Gastroesophageal sphincter (tissue), 3 donors: ENCODE measurements around the gene POU2AF1.

Experiments used
- CTCF ChIP-seq, 4 experiments: fragments of 200-600 bp in 2 of 4; fragments of 450-650 bp in 2 of 4; sonication (generic) in 1 of 4; IDR thresholded peaks; one replicate each; pipeline ENCODE4 v1.5.1; 2017 to 2019; ENCODE audit warnings: antibody characterized with exemption in 4 of 4, mild to moderate bottlenecking in 2 of 4, moderate library complexity in 2 of 4
- EP300 ChIP-seq: sonication (generic); formaldehyde crosslinking; IDR thresholded peaks from one replicate; pipeline ENCODE4 v1.6.1; 2017; ENCODE audit warnings: antibody characterized with exemption, mild to moderate bottlenecking
- POLR2AphosphoS5 ChIP-seq: sonication (generic); formaldehyde crosslinking; IDR thresholded peaks from one replicate; pipeline ENCODE4 v1.6.1; 2017; ENCODE audit warnings: antibody characterized with exemption

GRCh38 chr11:111367411-111368284 lies 11.4 kb downstream of the POU2AF1 start:
- no peak for TF ChIP-seq EP300
- TF ChIP-seq CTCF (IDR thresholded peaks at IDR 0.05) = no peak
- TF ChIP-seq POLR2AphosphoS5 = no peak
